Astrocyte (in vitro differentiated cells and primary cell): ENCODE measurements around the gene NXF1.

Experiments used
- CTCF ChIP-seq: IDR thresholded peaks from 2 replicates; pipeline ENCODE4 v1.5.1; 2011; ENCODE audit warnings: low read depth, mild to moderate bottlenecking, inconsistent platforms, low read length, moderate library complexity; ENCODE audit not compliant: insufficient read depth
- EZH2 ChIP-seq: IDR thresholded peaks from 2 replicates; pipeline ENCODE4 v1.6.1; 2012; ENCODE audit warnings: mild to moderate bottlenecking, low read length, inconsistent platforms; ENCODE audit not compliant: insufficient read depth

DNA sequence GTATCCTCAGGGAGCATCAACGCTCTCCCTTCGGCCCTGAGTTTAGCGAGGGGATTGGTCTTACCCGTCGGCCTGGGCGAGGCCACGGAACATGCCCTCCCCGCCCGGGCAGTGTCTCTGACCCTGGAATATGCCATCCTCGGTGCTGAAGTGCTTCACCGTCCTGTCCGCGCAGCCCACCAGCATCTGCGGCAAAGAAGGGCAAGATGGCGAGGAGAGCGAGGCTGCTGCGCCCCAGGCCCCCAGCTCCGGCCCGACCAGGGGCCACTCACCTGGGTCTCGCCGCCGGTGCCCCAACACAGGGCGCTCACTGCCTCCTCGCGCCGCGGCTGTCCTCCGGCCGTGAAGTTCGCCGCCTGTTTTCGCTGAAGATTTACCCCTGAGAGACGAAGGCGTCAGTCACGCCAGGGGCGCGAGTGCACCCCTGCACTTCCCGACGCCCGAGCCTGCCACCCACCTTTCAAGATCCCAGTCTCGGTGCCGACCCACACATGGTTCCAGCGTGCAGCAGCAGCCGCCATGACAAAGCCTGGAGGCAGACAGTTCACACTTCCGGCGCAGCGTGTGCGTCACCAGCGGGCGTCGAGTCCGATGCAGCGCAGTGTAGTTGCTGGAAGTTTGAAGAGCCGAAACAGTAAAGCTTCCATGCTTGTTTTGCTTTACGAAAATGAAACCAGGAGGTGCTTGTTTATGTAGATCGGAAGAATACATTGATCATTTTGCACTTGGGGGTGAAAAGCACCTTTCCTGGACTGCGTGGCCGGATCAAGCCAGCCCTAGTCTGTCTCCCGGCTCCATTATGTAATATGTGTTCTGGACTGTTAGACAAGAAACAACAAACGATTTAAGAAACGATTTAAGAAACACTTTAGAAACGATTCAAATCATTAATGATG lies 34.1 kb upstream of the NXF1 start, which contains the start of gene WDR74:
- TF ChIP-seq CTCF: no peak
- TF ChIP-seq EZH2: no peak
